RWPE1 (cell line): ENCODE measurements around the gene ZIC1.

Experiments
- CTCF ChIA-PET: fragments of 350-600 bp; sonication (Branson Sonifier 250); formaldehyde crosslinking; extraction: SDS; loops from one replicate; lab custom pipeline; 2021; lab: Yijun Ruan, JAX
- POLR2A ChIA-PET: fragments of 400-600 bp; formaldehyde crosslinking; extraction: SDS; loops from one replicate; lab custom pipeline; 2020; ENCODE audit warnings: antibody characterized with exemption; ENCODE audit not compliant: low non-redundant PET; lab: Yijun Ruan, JAX
- DNase-seq: peaks from one replicate; pipeline ENCODE4 v3.0.0; 2012; ENCODE audit warnings: low spot score
- H3K27ac ChIP-seq: fragments of 450-650 bp; 2 replicates; pipeline ENCODE4 v1.5.1; 2017
- TF ChIP-seq, protein P1 (sequence below): fragments of 450-650 bp; conservative IDR thresholded peaks from 2 replicates; pipeline ENCODE4 v1.5.1; 2017; ENCODE audit warnings: low read depth, mild to moderate bottlenecking

The ZIC1 gene

DNA sequence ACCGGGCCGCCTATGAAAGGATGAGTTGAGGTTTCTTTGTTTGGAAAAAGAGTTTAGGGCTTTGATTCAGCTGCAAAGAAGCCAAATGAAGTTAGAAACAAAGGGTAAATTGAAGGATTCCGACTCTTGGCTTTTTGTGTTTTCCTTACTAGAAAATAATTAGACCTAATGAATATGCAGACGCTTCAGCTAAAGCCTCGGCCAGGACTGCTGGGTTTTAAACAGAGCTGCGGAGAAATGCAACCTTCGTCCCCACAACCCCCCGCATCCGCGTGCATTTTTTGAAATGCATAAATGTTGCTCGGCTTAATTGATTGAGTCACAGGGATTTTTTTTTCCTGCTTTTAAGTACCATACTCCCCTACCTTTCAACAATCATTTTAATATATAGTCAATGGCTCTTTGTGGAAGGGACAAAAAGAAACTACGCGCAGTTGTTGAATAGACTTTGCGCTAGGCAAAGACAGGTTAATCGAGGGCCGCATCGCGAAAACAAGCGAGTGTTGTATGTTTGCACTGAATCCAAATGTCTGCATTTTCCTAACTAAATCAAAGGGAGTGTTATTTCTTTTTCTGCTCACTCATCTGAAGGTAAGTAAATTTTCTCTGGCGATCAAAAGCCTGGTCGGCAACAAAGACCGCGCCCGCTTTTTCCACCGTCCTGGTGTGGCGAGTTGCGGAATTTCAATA is 1.5 kb upstream of the ZIC1 start:
- TF ChIP-seq, protein P1, sequence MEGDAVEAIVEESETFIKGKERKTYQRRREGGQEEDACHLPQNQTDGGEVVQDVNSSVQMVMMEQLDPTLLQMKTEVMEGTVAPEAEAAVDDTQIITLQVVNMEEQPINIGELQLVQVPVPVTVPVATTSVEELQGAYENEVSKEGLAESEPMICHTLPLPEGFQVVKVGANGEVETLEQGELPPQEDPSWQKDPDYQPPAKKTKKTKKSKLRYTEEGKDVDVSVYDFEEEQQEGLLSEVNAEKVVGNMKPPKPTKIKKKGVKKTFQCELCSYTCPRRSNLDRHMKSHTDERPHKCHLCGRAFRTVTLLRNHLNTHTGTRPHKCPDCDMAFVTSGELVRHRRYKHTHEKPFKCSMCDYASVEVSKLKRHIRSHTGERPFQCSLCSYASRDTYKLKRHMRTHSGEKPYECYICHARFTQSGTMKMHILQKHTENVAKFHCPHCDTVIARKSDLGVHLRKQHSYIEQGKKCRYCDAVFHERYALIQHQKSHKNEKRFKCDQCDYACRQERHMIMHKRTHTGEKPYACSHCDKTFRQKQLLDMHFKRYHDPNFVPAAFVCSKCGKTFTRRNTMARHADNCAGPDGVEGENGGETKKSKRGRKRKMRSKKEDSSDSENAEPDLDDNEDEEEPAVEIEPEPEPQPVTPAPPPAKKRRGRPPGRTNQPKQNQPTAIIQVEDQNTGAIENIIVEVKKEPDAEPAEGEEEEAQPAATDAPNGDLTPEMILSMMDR, result no peak
- ChIA-PET POLR2A (no interaction called here), CTCF (no interaction called here)
- H3K27ac ChIP-seq, result no peak overlapping the region
- DNase-seq, result no peak

DNA sequence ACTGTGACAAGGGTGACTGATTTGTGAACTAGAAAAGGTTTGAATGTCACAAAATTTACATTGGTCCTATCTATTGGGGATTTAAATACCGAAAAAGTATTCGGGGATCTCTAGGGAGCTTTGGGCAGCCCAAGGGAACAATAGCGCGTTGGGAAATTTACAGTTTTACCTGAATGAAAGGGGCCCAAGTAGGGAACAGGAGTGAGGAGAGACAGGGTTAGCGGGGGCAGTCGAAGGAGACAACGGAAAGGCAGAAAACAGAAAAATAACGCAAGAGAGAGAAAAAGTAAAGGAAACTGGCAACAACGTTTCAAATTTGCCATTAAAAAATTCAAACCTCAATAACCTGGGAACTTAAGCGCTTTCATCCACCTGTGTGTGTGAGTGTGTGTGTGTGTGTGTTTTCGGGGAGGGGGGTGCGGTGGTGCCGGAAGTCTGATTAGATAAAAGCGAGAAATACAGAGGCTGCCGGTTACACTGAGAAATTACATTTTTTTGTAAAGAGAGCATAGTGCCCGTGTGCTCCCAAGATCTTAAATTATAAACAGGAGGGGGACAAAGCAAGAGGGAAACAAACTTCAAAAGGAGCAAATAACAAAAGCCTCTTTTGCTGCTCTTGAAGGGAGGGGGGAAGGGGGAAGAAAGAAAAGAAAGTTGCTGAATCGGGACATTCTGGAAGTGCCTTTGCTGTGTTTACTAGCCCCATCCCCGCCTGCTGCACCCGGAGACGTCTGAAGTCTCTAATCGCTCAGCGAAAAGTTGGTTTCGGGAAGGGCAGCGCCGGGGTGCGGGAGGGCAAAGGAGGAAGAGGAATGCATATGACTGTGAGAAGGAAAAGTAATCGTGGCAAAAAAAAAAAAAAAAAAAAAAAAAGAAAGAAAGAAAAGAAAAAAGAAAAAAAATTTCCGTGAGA is 721 bp upstream of the ZIC1 start:
- TF ChIP-seq, protein P1, result no peak
- H3K27ac ChIP-seq, result no peak overlapping the region
- no peak for DNase-seq
- ChIA-PET CTCF (no interaction called here), POLR2A (no interaction called here)

DNA sequence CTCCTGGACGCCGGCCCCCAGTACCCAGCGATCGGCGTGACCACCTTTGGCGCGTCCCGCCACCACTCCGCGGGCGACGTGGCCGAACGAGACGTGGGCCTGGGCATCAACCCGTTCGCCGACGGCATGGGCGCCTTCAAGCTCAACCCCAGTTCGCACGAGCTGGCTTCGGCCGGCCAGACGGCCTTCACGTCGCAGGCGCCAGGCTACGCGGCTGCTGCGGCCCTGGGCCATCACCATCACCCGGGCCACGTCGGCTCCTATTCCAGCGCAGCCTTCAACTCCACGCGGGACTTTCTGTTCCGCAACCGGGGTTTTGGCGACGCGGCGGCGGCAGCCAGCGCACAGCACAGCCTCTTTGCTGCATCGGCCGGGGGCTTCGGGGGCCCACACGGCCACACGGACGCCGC is 956 bp downstream of the ZIC1 start:
- no peak for DNase-seq
- CTCF ChIA-PET, result no interaction called here
- H3K27ac ChIP-seq, result no peak overlapping the region
- POLR2A ChIA-PET, result no interaction called here
- TF ChIP-seq, protein P1, result no peak

DNA sequence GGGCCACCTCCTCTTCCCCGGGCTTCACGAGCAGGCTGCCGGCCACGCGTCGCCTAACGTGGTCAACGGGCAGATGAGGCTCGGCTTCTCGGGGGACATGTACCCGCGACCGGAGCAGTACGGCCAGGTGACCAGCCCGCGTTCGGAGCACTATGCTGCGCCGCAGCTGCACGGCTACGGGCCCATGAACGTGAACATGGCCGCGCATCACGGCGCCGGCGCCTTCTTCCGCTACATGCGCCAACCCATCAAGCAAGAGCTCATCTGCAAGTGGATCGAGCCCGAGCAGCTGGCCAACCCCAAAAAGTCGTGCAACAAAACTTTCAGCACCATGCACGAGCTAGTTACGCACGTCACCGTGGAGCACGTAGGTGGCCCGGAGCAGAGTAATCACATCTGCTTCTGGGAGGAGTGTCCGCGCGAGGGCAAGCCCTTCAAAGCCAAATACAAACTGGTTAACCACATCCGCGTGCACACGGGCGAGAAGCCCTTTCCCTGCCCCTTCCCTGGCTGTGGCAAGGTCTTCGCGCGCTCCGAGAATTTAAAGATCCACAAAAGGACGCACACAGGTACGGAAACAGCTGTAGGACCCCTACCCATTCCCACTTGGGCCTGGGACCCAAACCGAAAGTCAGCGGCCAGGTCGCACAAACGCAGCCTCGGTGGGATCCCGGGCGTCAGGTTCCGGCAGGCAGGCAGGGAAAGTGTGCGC is 1.5 kb downstream of the ZIC1 start:
- no peak overlapping the region for H3K27ac ChIP-seq
- ChIA-PET CTCF (interaction anchor here (1.1 kb wide), 1 partner anchor 17 kb away, joined by 6 read pairs; no protein-coding TSS in a partner anchor), POLR2A (no interaction called here)
- DNase-seq, result no peak
- TF ChIP-seq, protein P1, result no peak

DNA sequence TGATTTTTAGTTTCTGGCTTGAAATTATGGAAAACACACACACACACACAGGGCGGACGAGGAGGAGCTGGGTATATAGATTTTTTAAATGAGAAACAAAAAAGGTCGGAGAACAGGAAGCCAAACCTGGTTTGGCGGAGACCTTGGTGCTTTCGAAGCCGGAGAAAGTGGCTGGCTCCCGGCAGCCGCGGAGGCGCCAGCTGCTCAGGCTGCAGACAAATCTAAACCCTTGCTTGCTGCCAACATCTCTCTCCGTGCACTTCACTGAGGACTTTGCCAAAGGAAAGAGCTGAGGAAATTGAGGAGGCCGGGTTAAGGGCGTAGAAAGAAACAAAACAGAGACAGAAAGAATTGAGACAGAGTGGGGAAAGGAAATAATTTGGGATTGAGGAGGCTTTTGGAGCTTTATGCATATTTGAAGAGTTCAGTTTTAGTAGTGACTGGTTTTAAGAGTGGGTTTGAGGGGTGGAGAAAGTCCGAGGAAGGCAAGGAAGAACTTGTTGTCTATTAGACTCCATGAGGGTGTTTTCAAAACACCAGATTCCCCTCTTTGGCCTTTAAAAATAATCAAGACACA is 2.2 kb downstream of the ZIC1 start:
- H3K27ac ChIP-seq, result no peak overlapping the region
- CTCF ChIA-PET, result interaction anchor here (1.1 kb wide), 1 partner anchor 18 kb away, joined by 6 read pairs; no protein-coding TSS in a partner anchor
- no peak for DNase-seq
- TF ChIP-seq, protein P1, result no peak
- POLR2A ChIA-PET, result no interaction called here

DNA sequence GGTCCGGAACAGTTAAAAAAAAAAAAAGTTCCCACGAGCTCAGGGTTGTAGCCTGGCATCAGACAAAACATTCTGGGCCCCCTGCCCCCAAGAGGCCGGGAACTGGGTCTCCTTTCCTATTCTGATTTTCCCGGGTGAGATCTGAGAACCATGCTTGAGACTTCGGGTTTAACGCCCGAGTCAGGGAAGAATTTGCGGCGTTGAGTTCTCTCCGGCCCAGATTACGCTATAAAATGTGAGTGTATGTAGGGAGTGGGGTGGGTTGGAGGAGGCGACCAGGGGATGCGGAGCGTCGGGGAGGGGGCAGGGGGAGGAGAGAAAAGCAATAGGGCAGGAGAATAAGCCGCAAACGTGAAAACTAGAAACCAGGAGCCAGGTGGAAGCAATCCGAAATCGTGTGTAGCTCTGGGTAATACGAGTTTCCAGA is 2.7 kb downstream of the ZIC1 start:
- CTCF ChIA-PET, result no interaction called here
- TF ChIP-seq, protein P1, result no peak
- H3K27ac ChIP-seq, result no peak overlapping the region
- POLR2A ChIA-PET, result no interaction called here
- no peak for DNase-seq
